SK-N-SH (cell line): Measurements from ENCODE around the gene CENPP.

Experiments used
- GATA2 ChIP-seq: sonication (generic); formaldehyde crosslinking; IDR thresholded peaks from 2 replicates; pipeline ENCODE4 v1.5.0; 2020; ENCODE audit warnings: mild to moderate bottlenecking, missing genetic modification reagents
- JUND ChIP-seq: IDR thresholded peaks from 2 replicates; pipeline ENCODE4 v1.4.0; 2012
- POLR2AphosphoS5 ChIP-seq: IDR thresholded peaks from 2 replicates; pipeline ENCODE4 v1.6.1; 2012; ENCODE audit warnings: low read depth, low read length
- RXRA ChIP-seq: IDR thresholded peaks from 2 replicates; pipeline ENCODE4 v1.4.0; 2012; ENCODE audit warnings: low read depth, mild to moderate bottlenecking, borderline replicate concordance
- SMC3 ChIP-seq: IDR thresholded peaks from 2 replicates; pipeline ENCODE4 v1.6.1; 2012; ENCODE audit warnings: low read depth, low read length, improper control_type of control experiment
- YY1 ChIP-seq: IDR thresholded peaks from 2 replicates; pipeline ENCODE4 v1.4.0; 2012; ENCODE audit warnings: low read depth, mild to moderate bottlenecking
- TF ChIP-seq, protein P1 (sequence below): fragments of 200-600 bp; sonication (generic); IDR thresholded peaks from 2 replicates; pipeline ENCODE4 v1.6.1; 2017; ENCODE audit warnings: antibody characterized with exemption, mild to moderate bottlenecking, moderate library complexity

DNA sequence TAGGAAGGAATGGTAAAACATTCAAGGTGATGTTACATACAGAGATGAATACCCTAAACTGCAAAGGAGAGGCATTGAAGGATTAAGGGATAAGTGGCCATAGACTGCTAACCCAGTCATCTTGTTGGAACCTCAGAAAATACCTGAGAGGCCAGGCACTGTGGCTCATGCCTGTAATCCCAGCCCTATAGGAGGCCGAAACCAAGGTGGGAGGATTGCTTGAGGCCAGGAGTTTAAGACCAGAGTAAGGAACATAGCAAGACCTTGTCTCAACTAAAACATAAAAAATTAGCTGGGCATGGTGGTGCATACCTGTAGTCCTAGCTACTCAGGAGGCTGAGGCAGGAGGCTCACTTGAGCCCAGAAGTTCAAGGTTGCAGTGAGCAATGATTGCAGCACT is 199.1 kb downstream of the CENPP start:
- TF ChIP-seq, protein P1, sequence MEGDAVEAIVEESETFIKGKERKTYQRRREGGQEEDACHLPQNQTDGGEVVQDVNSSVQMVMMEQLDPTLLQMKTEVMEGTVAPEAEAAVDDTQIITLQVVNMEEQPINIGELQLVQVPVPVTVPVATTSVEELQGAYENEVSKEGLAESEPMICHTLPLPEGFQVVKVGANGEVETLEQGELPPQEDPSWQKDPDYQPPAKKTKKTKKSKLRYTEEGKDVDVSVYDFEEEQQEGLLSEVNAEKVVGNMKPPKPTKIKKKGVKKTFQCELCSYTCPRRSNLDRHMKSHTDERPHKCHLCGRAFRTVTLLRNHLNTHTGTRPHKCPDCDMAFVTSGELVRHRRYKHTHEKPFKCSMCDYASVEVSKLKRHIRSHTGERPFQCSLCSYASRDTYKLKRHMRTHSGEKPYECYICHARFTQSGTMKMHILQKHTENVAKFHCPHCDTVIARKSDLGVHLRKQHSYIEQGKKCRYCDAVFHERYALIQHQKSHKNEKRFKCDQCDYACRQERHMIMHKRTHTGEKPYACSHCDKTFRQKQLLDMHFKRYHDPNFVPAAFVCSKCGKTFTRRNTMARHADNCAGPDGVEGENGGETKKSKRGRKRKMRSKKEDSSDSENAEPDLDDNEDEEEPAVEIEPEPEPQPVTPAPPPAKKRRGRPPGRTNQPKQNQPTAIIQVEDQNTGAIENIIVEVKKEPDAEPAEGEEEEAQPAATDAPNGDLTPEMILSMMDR: no peak
- TF ChIP-seq JUND (no peak), SMC3 (no peak), POLR2AphosphoS5 (no peak), YY1 (no peak), GATA2 (CRISPR knock-in tag) (no peak), RXRA (no peak)
